Measurements from ENCODE around the gene RPL15. TPM values are rescaled to one million over a fixed set of nuclear protein-coding genes. Genes with fewer than 3 reads are reported as not detected.
"Not testable (repeated sequence)": the region's sequence is repeated elsewhere in the genome, so short reads cannot be mapped to it uniquely, and the experiment has no call there.

The RPL15 gene
- total and polyA plus RNA-seq, 9 donors: 2,355 to 2,951 (median 2,579) TPM

DNA sequence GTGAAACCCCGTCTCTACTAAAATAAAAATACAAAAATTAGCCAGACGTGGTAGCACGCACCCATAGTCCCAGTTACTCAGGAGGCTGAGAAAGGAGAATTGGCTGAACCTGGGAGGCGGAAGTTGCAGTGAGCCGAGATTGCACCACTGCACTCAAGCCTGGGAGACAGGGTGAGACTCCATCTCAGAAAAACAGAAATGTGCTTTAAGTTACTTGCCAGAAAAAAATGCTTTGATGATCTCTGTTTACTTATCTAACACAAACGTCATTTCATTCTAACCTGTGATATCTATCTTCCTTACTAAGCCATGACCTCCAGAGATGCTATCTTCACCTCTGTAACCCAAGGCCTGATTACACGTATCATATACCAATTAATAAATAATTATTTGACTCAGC, 7.6 kb upstream of the RPL15 start:
- Histone ChIP-seq H3K36me3 (ENCODE audit: control insufficient read depth, insufficient read depth, low read length) (peaks cover 5% of the 10 kb centered on the region), H3K27ac (ENCODE audit: low read length) (no peak overlapping the region), H3K4me1 (ENCODE audit: control insufficient read depth, insufficient read depth, low read length) (no peaks in the 10 kb centered on the region), H3K27me3 (ENCODE audit: control insufficient read depth, insufficient read depth, low read length) (no peaks in the 10 kb centered on the region), H3K4me3 (ENCODE audit: low read length) (no peak overlapping the region), H3K9me3 (replicated peaks; ENCODE audit: control insufficient read depth, low read depth, low read length) (no peaks in the 10 kb centered on the region)
- WGBS (ENCODE audit: insufficient coverage): 93% methylated on average over 3 of the region's 7 CpGs
- DNase-seq: no peak

- Histone ChIP-seq H3K27ac (ENCODE audit: low read length) (no peak overlapping the region), H3K36me3 (ENCODE audit: control insufficient read depth, insufficient read depth, low read length) (peaks cover 4% of the 10 kb centered on the region), H3K27me3 (ENCODE audit: control insufficient read depth, insufficient read depth, low read length) (no peaks in the 10 kb centered on the region), H3K4me1 (ENCODE audit: control insufficient read depth, insufficient read depth, low read length) (peaks cover 4% of the 10 kb centered on the region), H3K9me3 (replicated peaks; ENCODE audit: control insufficient read depth, low read depth, low read length) (no peaks in the 10 kb centered on the region), H3K4me3 (ENCODE audit: low read length) (no peak overlapping the region)
- WGBS (ENCODE audit: insufficient coverage): no CpG with 5 or more reads among the region's 2 CpGs
- DNase-seq: no peak
These were observed 5.5 kb upstream of the RPL15 start for GRCh38 chr3:23911397-23911796.

- not testable (repeated sequence) for DNase-seq; H3K36me3 ChIP-seq (ENCODE audit: control insufficient read depth, insufficient read depth, low read length); H3K4me3 ChIP-seq (ENCODE audit: low read length); H3K9me3 ChIP-seq (replicated peaks; ENCODE audit: control insufficient read depth, low read depth, low read length); H3K27ac ChIP-seq (ENCODE audit: low read length); H3K27me3 ChIP-seq (ENCODE audit: control insufficient read depth, insufficient read depth, low read length); H3K4me1 ChIP-seq (ENCODE audit: control insufficient read depth, insufficient read depth, low read length)
- WGBS (ENCODE audit: insufficient coverage): no CpG with 5 or more reads among the region's 3 CpGs
These were observed 4.6 kb upstream of the RPL15 start for GRCh38 chr3:23912335-23912734.

DNA sequence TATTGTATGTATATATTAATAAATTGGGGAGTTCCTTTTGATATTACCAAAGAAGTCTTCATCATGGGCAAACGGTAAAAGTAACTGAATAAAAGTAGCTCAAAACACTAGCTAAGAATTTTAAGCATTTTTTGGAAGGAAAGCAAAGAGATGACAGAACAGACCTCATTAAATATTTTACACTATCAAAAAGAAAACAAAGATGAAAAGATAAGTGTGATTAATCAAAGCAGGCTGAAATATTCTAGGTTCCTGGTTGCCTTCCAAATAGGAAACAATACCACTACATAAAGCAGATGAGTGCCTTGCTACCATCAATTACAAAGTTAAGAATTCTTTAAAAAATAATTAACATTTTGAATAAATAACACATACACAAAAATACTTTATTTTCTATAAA, 3.8 kb upstream of the RPL15 start:
- peaks cover 7% of the 10 kb centered on the region for H3K36me3 ChIP-seq (ENCODE audit: control insufficient read depth, insufficient read depth, low read length)

DNA sequence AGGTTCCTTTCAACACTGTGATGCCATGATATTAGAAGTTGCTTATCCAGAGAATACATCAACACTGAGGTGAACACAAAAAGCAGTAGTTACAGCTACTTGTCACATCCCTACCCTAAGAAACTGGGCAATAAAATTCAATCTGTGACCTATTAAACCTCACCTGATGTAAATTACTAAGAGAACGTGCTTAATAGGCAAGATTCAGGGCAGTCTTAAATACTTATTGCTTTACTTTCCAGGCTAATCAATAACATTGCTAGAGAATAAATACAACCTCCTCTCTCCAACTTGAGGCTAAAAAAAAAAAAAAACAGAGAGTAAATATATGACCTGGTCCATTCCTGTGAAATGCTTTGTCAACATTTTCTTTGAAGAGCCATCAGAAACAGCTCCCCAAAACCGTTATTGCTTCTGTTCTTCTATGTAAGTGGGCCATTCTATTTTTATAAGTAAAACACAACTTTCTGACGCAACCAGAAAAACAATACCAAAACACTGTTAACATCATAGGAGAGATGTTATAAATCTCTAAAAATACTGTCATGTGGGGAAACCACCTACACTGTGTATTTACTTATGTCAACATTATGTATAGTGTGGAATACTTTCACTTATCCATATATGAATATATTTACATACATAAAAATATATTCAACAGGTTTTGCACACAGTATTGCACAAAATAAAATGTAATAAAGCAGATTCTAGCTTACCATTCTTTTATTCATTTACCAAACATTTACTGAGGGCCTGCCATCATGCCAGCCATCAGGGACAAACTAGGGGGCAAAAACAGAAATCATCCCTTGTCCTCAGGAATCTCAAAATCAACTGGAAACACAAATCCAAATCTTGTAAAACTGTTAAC, 2.8 kb upstream of the RPL15 start:
- no peaks in the 10 kb centered on the region for H3K27me3 ChIP-seq (ENCODE audit: control insufficient read depth, insufficient read depth, low read length)
- no peak overlapping the region for H3K4me3 ChIP-seq (ENCODE audit: low read length)
- H3K27ac ChIP-seq (ENCODE audit: low read length): no peak overlapping the region
- no CpG with 5 or more reads among the region's 3 CpGs for WGBS (ENCODE audit: insufficient coverage)
- peaks cover 4% of the 10 kb centered on the region for H3K4me1 ChIP-seq (ENCODE audit: control insufficient read depth, insufficient read depth, low read length)
- H3K36me3 ChIP-seq (ENCODE audit: control insufficient read depth, insufficient read depth, low read length): peaks cover 9% of the 10 kb centered on the region
- H3K9me3 ChIP-seq (replicated peaks; ENCODE audit: control insufficient read depth, low read depth, low read length): no peaks in the 10 kb centered on the region
- no peak for DNase-seq

More for the DNA sequence above, 3.8 kb upstream of the RPL15 start:
- no CpG with 5 or more reads among the region's 1 CpG for WGBS (ENCODE audit: insufficient coverage)
- H3K9me3 ChIP-seq (replicated peaks; ENCODE audit: control insufficient read depth, low read depth, low read length): no peaks in the 10 kb centered on the region
- H3K4me3 ChIP-seq (ENCODE audit: low read length): no peak overlapping the region
- H3K27me3 ChIP-seq (ENCODE audit: control insufficient read depth, insufficient read depth, low read length): no peaks in the 10 kb centered on the region
- no peak overlapping the region for H3K27ac ChIP-seq (ENCODE audit: low read length)
- DNase-seq: no peak
- H3K4me1 ChIP-seq (ENCODE audit: control insufficient read depth, insufficient read depth, low read length): peaks cover 4% of the 10 kb centered on the region

DNA sequence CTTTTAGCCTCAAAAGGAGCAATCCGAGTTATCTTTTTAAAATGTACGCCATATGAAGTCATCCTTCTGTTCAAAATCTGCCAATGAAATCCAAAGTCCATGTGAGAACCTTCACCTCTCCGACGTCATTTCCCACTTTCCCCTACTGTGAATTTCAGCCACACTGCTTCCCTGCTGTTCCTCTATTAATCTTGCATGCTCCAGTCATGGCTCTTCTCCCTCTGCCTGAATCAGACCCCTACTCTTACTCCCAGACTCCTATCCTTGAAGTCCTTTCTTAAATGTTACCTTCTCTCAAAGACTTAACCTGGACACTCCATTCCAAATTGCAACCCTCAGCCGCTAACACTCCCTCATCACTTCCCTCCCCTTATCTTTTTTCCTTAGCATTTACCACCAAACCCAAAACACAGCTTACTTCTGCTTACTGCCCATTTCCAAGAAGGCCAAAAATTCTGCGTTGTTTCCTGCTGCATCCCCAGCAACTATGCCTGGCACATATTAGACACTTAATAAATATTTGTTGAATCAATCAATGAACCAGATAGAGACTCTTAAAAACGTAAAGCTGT, 1.3 kb upstream of the RPL15 start:
- 54% methylated on average over 5 of the region's 7 CpGs for WGBS (ENCODE audit: insufficient coverage)
- peaks cover 16% of the 10 kb centered on the region for H3K36me3 ChIP-seq (ENCODE audit: control insufficient read depth, insufficient read depth, low read length)
- no peaks in the 10 kb centered on the region for H3K9me3 ChIP-seq (replicated peaks; ENCODE audit: control insufficient read depth, low read depth, low read length)
- DNase-seq: no peak
- H3K4me1 ChIP-seq (ENCODE audit: control insufficient read depth, insufficient read depth, low read length): peaks cover 4% of the 10 kb centered on the region
- no peaks in the 10 kb centered on the region for H3K27me3 ChIP-seq (ENCODE audit: control insufficient read depth, insufficient read depth, low read length)
- no peak overlapping the region for H3K4me3 ChIP-seq (ENCODE audit: low read length)
- no peak overlapping the region for H3K27ac ChIP-seq (ENCODE audit: low read length)

- Histone ChIP-seq H3K27me3 (ENCODE audit: control insufficient read depth, insufficient read depth, low read length) (no peaks in the 10 kb centered on the region), H3K27ac (ENCODE audit: low read length) (peak overlapping the region; percentile 91), H3K4me1 (ENCODE audit: control insufficient read depth, insufficient read depth, low read length) (peaks cover 4% of the 10 kb centered on the region), H3K4me3 (ENCODE audit: low read length) (peak overlapping the region; percentile 89), H3K36me3 (ENCODE audit: control insufficient read depth, insufficient read depth, low read length) (peaks cover 20% of the 10 kb centered on the region), H3K9me3 (replicated peaks; ENCODE audit: control insufficient read depth, low read depth, low read length) (no peaks in the 10 kb centered on the region)
- DNase-seq: no peak
- under 1% methylated on average over 43 of the region's 48 CpGs for WGBS (ENCODE audit: insufficient coverage)
These were observed 613 bp upstream of the RPL15 start for GRCh38 chr3:23916152-23916885.

DNA sequence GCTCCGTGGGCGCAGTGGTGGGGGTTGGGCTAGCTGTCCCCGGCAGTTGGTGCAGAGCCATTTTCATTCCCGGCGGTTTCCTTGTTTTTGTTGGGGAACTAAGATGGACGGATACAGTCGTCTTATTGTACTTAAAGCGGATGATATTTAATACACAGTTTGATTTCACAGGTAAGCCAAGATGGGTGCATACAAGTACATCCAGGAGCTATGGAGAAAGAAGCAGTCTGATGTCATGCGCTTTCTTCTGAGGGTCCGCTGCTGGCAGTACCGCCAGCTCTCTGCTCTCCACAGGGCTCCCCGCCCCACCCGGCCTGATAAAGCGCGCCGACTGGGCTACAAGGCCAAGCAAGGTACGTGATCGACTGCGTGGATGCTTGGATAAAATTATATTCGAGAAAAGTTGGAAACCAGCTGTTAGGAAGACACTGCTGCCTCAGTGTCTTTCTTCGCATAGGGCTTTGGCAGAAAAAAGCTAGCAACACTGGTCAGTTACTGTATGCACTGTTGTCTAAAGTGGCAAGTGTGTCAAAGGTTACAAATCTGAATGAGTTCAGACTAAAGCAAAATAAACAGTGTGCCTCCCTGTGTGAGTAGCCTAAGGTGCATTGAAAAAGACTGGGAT, 859 bp downstream of the RPL15 start:
- peak; percentile 77 for DNase-seq
- H3K27me3 ChIP-seq (ENCODE audit: control insufficient read depth, insufficient read depth, low read length); H3K9me3 ChIP-seq (replicated peaks; ENCODE audit: control insufficient read depth, low read depth, low read length); H3K4me1 ChIP-seq (ENCODE audit: control insufficient read depth, insufficient read depth, low read length): not testable (repeated sequence)
- H3K36me3 ChIP-seq (ENCODE audit: control insufficient read depth, insufficient read depth, low read length): peaks cover 29% of the 10 kb centered on the region
- H3K4me3 ChIP-seq (ENCODE audit: low read length): peak overlapping the region; percentile 89
- peak overlapping the region; percentile 91 for H3K27ac ChIP-seq (ENCODE audit: low read length)
- WGBS (ENCODE audit: insufficient coverage): 0% methylated on average over 10 of the region's 21 CpGs

DNA sequence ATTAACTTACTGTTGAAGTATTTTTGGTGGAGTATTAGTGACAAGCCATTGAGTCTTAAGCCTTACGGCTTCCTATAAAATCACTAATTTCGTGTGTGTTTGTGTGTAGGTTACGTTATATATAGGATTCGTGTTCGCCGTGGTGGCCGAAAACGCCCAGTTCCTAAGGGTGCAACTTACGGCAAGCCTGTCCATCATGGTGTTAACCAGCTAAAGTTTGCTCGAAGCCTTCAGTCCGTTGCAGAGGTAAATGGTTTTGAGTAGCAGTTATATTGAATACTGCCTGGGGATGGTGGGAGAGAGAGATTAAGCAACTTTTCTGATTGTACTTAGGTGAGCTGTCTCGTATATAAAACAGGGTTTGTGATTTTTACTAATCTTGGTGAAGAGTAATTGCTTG, 1.4 kb downstream of the RPL15 start:
- DNase-seq; H3K4me1 ChIP-seq (ENCODE audit: control insufficient read depth, insufficient read depth, low read length); H3K27me3 ChIP-seq (ENCODE audit: control insufficient read depth, insufficient read depth, low read length); H3K9me3 ChIP-seq (replicated peaks; ENCODE audit: control insufficient read depth, low read depth, low read length): not testable (repeated sequence)
- peaks cover 30% of the 10 kb centered on the region for H3K36me3 ChIP-seq (ENCODE audit: control insufficient read depth, insufficient read depth, low read length)
- WGBS (ENCODE audit: insufficient coverage): 20% methylated on average over 1 of the region's 12 CpGs
- peak overlapping the region; percentile 91 for H3K27ac ChIP-seq (ENCODE audit: low read length)
- H3K4me3 ChIP-seq (ENCODE audit: low read length): peak overlapping the region; percentile 89

- Histone ChIP-seq H3K36me3 (ENCODE audit: control insufficient read depth, insufficient read depth, low read length) (peaks cover 30% of the 10 kb centered on the region), H3K9me3 (replicated peaks; ENCODE audit: control insufficient read depth, low read depth, low read length) (no peaks in the 10 kb centered on the region), H3K27ac (ENCODE audit: low read length) (no peak overlapping the region), H3K4me3 (ENCODE audit: low read length) (no peak overlapping the region), H3K4me1 (ENCODE audit: control insufficient read depth, insufficient read depth, low read length) (peaks cover 4% of the 10 kb centered on the region), H3K27me3 (ENCODE audit: control insufficient read depth, insufficient read depth, low read length) (no peaks in the 10 kb centered on the region)
- DNase-seq: no peak
- no CpG with 5 or more reads among the region's 2 CpGs for WGBS (ENCODE audit: insufficient coverage)
These were observed 2.7 kb downstream of the RPL15 start for GRCh38 chr3:23919628-23920027.
